CD14-positive monocyte (primary cell): ENCODE data around the gene ANKRD17. TPM values are rescaled to one million over a fixed set of nuclear protein-coding genes. Genes with fewer than 3 reads are reported as not detected.
A peak's percentile ranks its signal among the peaks of the same experiment; 100 is the strongest.

Experiments
- DNase-seq, 3 donors: peaks; one replicate each; pipeline ENCODE4 v3.0.0-alpha.2; 2011 to 2022
- H2AFZ ChIP-seq: 2 replicates; pipeline ENCODE4 v1.6.0; 2012; ENCODE audit warnings: mild to moderate bottlenecking, low read depth, low read length, inconsistent platforms; ENCODE audit not compliant: insufficient read depth, poor library complexity, severe bottlenecking
- H3K27ac ChIP-seq, 2 donors: 1 replicate in 1 of 2; 2 replicates in 1 of 2; pipeline ENCODE4 v1.5.1; 2012 to 2013; ENCODE audit warnings: low read length in 2 of 2, control low read depth in 1 of 2, inconsistent platforms in 1 of 2, low read depth in 1 of 2, mild to moderate bottlenecking in 1 of 2
- H3K27me3 ChIP-seq, 2 donors: one replicate each; pipeline versions ENCODE4 v1.6.0 to v1.6.1; 2011 to 2013; ENCODE audit warnings: low read length in 2 of 2; ENCODE audit not compliant: control insufficient read depth in 2 of 2, insufficient read depth in 2 of 2
- H3K36me3 ChIP-seq, 2 donors: replicated peaks in 1 of 2; 1 replicate in 1 of 2; 2 replicates in 1 of 2; pipeline versions ENCODE4 v1.5.1 to v1.6.1; 2012 to 2013; ENCODE audit warnings: low read length in 2 of 2, control low read depth in 1 of 2, inconsistent platforms in 1 of 2, mild to moderate bottlenecking in 1 of 2; ENCODE audit not compliant: insufficient read depth in 2 of 2, control insufficient read depth in 1 of 2
- H3K4me1 ChIP-seq, 2 donors: 1 replicate in 1 of 2; 2 replicates in 1 of 2; pipeline versions ENCODE4 v1.5.1 to v1.6.1; 2012 to 2013; ENCODE audit warnings: low read length in 2 of 2, control low read depth in 1 of 2, inconsistent platforms in 1 of 2, mild to moderate bottlenecking in 1 of 2, moderate library complexity in 1 of 2; ENCODE audit not compliant: insufficient read depth in 2 of 2, control insufficient read depth in 1 of 2
- H3K4me2 ChIP-seq: replicated peaks from 2 replicates; pipeline ENCODE3; 2012; ENCODE audit warnings: low read length, moderate library complexity, mild to moderate bottlenecking; ENCODE audit not compliant: poor library complexity, severe bottlenecking; ENCODE audit errors: extremely low read depth
- H3K4me3 ChIP-seq, 3 experiments: fragments of 200-600 bp in 1 of 3; sonication (generic) in 1 of 3; replicated peaks in 1 of 3; 1 replicate in 2 of 3; 2 replicates in 1 of 3; pipeline ENCODE4 v1.5.1; 2011 to 2013; ENCODE audit warnings: low read length in 3 of 3, mild to moderate bottlenecking in 3 of 3, control low read depth in 2 of 3, low read depth in 2 of 3, inconsistent platforms in 1 of 3, moderate library complexity in 1 of 3
- H3K79me2 ChIP-seq: 2 replicates; pipeline ENCODE4 v1.6.0; 2012; ENCODE audit warnings: mild to moderate bottlenecking, control low read depth, inconsistent platforms, low read length, moderate library complexity; ENCODE audit not compliant: insufficient read depth
- H3K9ac ChIP-seq: 2 replicates; pipeline ENCODE4 v1.6.0; 2017; ENCODE audit warnings: low read length, mild to moderate bottlenecking; ENCODE audit not compliant: insufficient read depth, poor library complexity, severe bottlenecking
- H3K9me3 ChIP-seq, 2 donors: replicated peaks in 1 of 2; 1 replicate in 1 of 2; 2 replicates in 1 of 2; pipeline versions ENCODE4 v1.5.1 to v1.6.1; 2012 to 2013; ENCODE audit warnings: low read length in 2 of 2, control low read depth in 1 of 2; ENCODE audit not compliant: control insufficient read depth in 1 of 2, insufficient read depth in 1 of 2
- H4K20me1 ChIP-seq: 2 replicates; pipeline ENCODE4 v1.6.0; 2012; ENCODE audit warnings: mild to moderate bottlenecking, low read length, control low read depth, moderate library complexity; ENCODE audit not compliant: insufficient read depth
- H3K27ac Mint-ChIP-seq, 7 donors: one replicate each; pipeline ENCODE4 v1.8.0; 2020; ENCODE audit warnings: mild to moderate bottlenecking in 7 of 7, mixed read lengths in 7 of 7, moderate library complexity in 6 of 7, inconsistent platforms in 2 of 7
- H3K27me3 Mint-ChIP-seq, 3 donors: one replicate each; pipeline ENCODE4 v1.8.0; 2021 to 2022; ENCODE audit warnings: low read depth in 3 of 3, mild to moderate bottlenecking in 3 of 3, mixed read lengths in 3 of 3, moderate library complexity in 3 of 3, inconsistent platforms in 1 of 3
- H3K36me3 Mint-ChIP-seq, 2 donors: one replicate each; pipeline ENCODE4 v1.8.0; 2020; ENCODE audit warnings: mixed read lengths in 2 of 2, inconsistent platforms in 1 of 2, mild to moderate bottlenecking in 1 of 2
- H3K4me1 Mint-ChIP-seq: one replicate; pipeline ENCODE4 v1.8.0; 2020; ENCODE audit warnings: mild to moderate bottlenecking, mixed read lengths
- H3K4me3 Mint-ChIP-seq, 2 donors: one replicate each; pipeline ENCODE4 v1.8.0; 2020; ENCODE audit warnings: mild to moderate bottlenecking in 2 of 2, mixed read lengths in 2 of 2, moderate library complexity in 1 of 2
- H3K9me3 Mint-ChIP-seq, 7 donors: one replicate each; pipeline ENCODE4 v1.8.0; 2020 to 2022; ENCODE audit warnings: mixed read lengths in 7 of 7, mild to moderate bottlenecking in 6 of 7, moderate library complexity in 6 of 7, inconsistent platforms in 2 of 7
- WGBS: methylation state at CpG from one replicate; pipeline ENCODE4 v1.1.5; 2013; ENCODE audit warnings: missing lambda C conversion rate; ENCODE audit not compliant: insufficient coverage; 5-methylcytosine and 5-hydroxymethylcytosine counted together
- intact Hi-C, 2 donors: fragments of 100-400 bp; cut with micrococcal nuclease; formaldehyde crosslinking; loops; one replicate each; pipeline versions ENCODE4 v1.15.0 to v1.15.1; 2023
- polyA plus RNA-seq, 3 donors: library from polyadenylated mRNA; depleted of rRNA in 1 of 3; unstranded in 2 of 3; stranded (reverse) in 1 of 3; fragments of 300-500 nt in 2 of 3; fragments of >200 nt in 1 of 3; fragmentation: Illumina TruSeq in 2 of 3; gene quantifications; 1 replicate in 2 of 3; 2 replicates in 1 of 3; pipeline ENCODE4 v1.2.3, GENCODE V29; 2012 to 2021
- TF ChIP-seq, protein P1 (sequence below): fragments of 200-600 bp; IDR thresholded peaks from one replicate; pipeline ENCODE4 v1.8.0; 2022; ENCODE audit warnings: antibody characterized with exemption, mild to moderate bottlenecking

ANKRD17 gene
- polyA plus RNA-seq, 3 donors = 5.3 to 18.9 (median 9.0) TPM

DNA sequence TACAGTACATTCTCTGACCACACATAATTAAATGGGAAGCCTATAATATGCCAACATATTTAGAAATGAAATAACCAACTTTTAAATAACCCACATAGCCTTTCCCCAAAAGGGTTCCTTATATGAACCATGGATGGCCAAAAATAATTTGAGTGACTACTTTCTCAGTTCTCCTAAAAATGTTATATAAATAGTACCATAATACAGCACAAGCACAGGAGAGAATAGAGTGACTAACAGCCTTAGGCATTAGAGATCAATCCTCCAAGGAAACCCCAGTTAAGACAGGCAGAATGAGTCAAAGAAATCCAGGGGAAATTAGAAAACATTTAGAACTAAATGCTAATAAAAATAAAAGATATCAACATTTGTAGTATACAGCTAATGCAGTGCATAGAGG, 50.2 kb downstream of the ANKRD17 start:
- TF ChIP-seq, protein P1, sequence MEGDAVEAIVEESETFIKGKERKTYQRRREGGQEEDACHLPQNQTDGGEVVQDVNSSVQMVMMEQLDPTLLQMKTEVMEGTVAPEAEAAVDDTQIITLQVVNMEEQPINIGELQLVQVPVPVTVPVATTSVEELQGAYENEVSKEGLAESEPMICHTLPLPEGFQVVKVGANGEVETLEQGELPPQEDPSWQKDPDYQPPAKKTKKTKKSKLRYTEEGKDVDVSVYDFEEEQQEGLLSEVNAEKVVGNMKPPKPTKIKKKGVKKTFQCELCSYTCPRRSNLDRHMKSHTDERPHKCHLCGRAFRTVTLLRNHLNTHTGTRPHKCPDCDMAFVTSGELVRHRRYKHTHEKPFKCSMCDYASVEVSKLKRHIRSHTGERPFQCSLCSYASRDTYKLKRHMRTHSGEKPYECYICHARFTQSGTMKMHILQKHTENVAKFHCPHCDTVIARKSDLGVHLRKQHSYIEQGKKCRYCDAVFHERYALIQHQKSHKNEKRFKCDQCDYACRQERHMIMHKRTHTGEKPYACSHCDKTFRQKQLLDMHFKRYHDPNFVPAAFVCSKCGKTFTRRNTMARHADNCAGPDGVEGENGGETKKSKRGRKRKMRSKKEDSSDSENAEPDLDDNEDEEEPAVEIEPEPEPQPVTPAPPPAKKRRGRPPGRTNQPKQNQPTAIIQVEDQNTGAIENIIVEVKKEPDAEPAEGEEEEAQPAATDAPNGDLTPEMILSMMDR = no peak
- peaks cover 0 to 13% of the 10 kb centered on the region in 2 donors for H3K36me3 ChIP-seq
- peaks cover 99% of the 10 kb centered on the region for H3K79me2 ChIP-seq
- no peak overlapping the region for H3K4me3 Mint-ChIP-seq
- peaks cover 7% of the 10 kb centered on the region for H3K4me1 Mint-ChIP-seq
- no peaks in the 10 kb centered on the region for H3K4me1 ChIP-seq
- H3K36me3 Mint-ChIP-seq = peaks cover 6 to 12% of the 10 kb centered on the region in 2 donors
- H4K20me1 ChIP-seq = peaks cover 66% of the 10 kb centered on the region
- intact Hi-C loops = no loop called here
- H2AFZ ChIP-seq = no peak overlapping the region
- peaks cover 0 to 13% (median 6%) of the 10 kb centered on the region in 7 donors for H3K9me3 Mint-ChIP-seq
- H3K27me3 ChIP-seq = no peaks in the 10 kb centered on the region
- no peak for DNase-seq
- H3K4me3 ChIP-seq = no peak overlapping the region
- H3K4me2 ChIP-seq = no peak overlapping the region
- peak overlapping the region in 1 of 7 donors; percentile 27 for H3K27ac Mint-ChIP-seq
- H3K27ac ChIP-seq = no peak overlapping the region
- H3K9me3 ChIP-seq = peaks cover 0 to 12% of the 10 kb centered on the region in 2 donors
- no peak overlapping the region for H3K9ac ChIP-seq
- H3K27me3 Mint-ChIP-seq = no peaks in the 10 kb centered on the region

DNA sequence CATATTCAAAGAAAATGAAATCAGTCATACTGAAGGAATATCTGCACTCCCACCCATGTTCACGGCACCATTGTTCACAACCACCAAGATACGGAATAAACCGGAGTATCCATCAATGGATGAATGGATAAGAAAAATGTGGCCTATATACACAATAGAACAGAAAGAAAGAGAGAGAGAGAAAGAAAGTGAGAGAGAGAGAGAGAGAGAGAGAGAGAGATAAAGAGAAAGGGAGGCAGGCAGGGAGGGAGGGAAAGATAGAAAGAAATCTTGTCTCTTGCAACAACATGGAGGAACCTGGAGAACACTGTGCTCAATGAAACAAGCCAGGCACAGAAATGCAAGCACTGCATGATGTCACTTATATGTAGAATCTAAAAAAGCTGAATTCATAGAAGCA, 52.4 kb downstream of the ANKRD17 start:
- DNase-seq = no peak
- Histone ChIP-seq H2AFZ (no peak overlapping the region), H3K36me3 (peaks cover 0 to 9% of the 10 kb centered on the region in 2 donors), H3K4me3 (no peak overlapping the region), H3K4me2 (no peak overlapping the region), H3K9me3 (peaks cover 0 to 13% of the 10 kb centered on the region in 2 donors), H3K27ac (no peak overlapping the region), H4K20me1 (peaks cover 65% of the 10 kb centered on the region), H3K79me2 (peaks cover 100% of the 10 kb centered on the region), H3K9ac (no peak overlapping the region), H3K4me1 (no peaks in the 10 kb centered on the region), H3K27me3 (no peaks in the 10 kb centered on the region)
- Mint-ChIP-seq H3K4me3 (no peak overlapping the region), H3K27ac (peak overlapping the region in 2 of 7 donors; percentile 35 to 54), H3K9me3 (peaks cover 2 to 14% (median 7%) of the 10 kb centered on the region in 7 donors), H3K4me1 (peaks cover 5% of the 10 kb centered on the region), H3K36me3 (peaks cover 8 to 10% of the 10 kb centered on the region in 2 donors), H3K27me3 (no peaks in the 10 kb centered on the region)
- intact Hi-C loops = no loop called here
- TF ChIP-seq, protein P1 = no peak
- no CpG with 5 or more reads among the region's 3 CpGs for WGBS
